Measurements from ENCODE around the gene OR2AG1.

The OR2AG1 gene, protein sequence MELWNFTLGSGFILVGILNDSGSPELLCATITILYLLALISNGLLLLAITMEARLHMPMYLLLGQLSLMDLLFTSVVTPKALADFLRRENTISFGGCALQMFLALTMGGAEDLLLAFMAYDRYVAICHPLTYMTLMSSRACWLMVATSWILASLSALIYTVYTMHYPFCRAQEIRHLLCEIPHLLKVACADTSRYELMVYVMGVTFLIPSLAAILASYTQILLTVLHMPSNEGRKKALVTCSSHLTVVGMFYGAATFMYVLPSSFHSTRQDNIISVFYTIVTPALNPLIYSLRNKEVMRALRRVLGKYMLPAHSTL

DNA sequence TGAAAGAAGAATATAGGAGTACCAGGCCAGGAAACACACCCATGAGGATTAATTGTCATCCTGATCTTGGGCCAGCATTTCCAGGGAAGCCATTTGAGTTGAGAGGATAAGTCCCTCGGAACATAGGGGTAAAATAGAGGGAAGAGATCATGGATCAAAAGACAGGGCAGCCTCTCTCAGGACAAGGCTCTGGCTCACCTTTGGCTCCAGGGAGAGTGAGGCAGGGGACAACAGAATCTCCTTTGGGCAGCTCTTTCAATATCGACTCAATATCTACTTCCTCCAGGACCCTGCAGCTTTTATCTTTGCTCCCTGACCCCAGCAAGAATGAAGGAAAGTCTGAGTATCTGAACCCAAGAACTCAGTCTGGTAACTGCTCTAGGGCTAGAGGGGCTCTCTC lies at the start of gene OR2AG1:
TSS of gene OR2AG1 (plus strand) at position 301 of the 400 bp plus-strand sequence. CDS start 2,018 bp downstream, outside the sequence.
- Mint-ChIP-seq H3K27ac (no peak within 1 kb of the TSS), H3K4me1 (no peaks in the 10 kb centered on the region), H3K4me3 (no peak within 1 kb of the TSS), H3K9me3 (no peaks in the 10 kb centered on the region), H3K27me3 (peaks cover 14% of the 10 kb centered on the region), H3K36me3 (no peaks in the 10 kb centered on the region)
- DNase-seq (ENCODE audit: low spot score in 2 of 2) = no peak
- ATAC-seq (ENCODE audit: low read depth) = no peak

DNA sequence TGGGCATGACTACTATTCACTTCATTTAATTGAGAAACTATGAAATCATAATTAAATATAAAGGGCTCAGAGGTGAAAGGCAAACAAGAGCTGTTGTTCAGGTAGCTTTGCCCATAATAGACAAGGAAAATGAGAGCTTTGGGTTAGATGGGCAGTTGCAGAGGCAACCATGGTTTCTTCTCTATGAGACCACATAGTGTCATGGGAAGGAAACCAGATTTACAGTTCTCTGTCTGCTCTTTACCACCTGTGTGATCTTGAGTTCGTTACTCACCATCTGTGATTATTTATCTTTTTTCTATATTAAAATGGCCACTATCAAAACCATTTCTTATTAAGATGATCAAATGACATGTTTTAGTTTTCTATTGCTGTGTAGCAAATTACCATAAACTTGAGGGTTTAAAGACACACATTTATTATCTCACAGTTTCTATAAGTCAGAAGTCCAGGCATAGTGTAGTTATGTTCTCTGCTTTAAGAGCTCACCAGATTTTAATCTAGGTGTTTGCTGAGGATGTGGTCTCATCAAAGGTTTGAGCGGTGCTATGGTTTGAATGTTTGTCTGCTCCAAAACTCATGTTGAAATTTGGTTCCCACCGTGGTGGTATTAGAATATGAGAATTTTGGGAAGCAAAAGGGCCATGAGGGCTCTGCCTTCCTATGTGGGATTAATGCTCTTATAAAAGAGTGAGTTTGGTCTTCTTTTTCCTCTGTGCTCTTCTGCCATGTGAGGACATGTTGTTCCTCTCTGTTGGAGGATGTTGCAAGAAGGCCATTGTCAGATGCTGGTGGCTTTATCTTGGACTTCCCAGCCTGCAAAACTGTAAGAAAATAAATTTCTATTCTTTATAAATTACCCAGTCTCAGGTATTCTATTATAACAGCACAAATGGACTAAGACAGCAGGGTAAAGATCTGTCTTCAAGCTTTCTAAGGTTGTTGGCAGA lies 49.2 kb upstream of the OR2AG1 start:
- no peaks in the 10 kb centered on the region for H3K27me3 Mint-ChIP-seq
- peaks cover 24% of the 10 kb centered on the region for H3K36me3 Mint-ChIP-seq
- ATAC-seq (ENCODE audit: low read depth) = no peak
- H3K27ac Mint-ChIP-seq = peak overlapping the region; percentile 82
- no peaks in the 10 kb centered on the region for H3K9me3 Mint-ChIP-seq
- H3K4me1 Mint-ChIP-seq = peaks cover 37% of the 10 kb centered on the region
- DNase-seq (ENCODE audit: low spot score in 2 of 2) = no peak
- no peak overlapping the region for H3K4me3 Mint-ChIP-seq

DNA sequence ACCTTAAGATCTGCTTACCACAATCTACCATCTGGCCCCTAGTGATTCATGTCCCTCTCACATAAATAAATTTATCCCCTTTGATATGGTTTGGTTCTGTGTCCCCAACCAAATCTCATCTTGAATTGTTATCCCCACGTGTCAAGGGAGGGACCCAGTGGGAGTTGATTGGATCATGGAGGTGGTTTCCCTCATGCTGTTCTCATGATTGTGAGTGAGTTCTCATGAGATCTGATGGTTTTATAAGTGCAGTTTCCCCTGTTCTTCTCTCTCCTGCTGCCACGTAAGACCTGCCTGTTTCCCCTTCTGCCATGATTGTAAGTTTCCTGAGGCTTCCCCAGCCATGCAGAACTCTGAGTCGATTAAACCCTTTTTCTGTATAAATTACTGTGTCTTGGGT lies 48.2 kb upstream of the OR2AG1 start:
- Mint-ChIP-seq H3K4me3 (no peak overlapping the region), H3K36me3 (peaks cover 24% of the 10 kb centered on the region), H3K27me3 (no peaks in the 10 kb centered on the region), H3K9me3 (no peaks in the 10 kb centered on the region), H3K4me1 (peaks cover 37% of the 10 kb centered on the region), H3K27ac (peak overlapping the region; percentile 82)
- ATAC-seq (ENCODE audit: low read depth) (no peak), DNase-seq (ENCODE audit: low spot score in 2 of 2) (no peak)

DNA sequence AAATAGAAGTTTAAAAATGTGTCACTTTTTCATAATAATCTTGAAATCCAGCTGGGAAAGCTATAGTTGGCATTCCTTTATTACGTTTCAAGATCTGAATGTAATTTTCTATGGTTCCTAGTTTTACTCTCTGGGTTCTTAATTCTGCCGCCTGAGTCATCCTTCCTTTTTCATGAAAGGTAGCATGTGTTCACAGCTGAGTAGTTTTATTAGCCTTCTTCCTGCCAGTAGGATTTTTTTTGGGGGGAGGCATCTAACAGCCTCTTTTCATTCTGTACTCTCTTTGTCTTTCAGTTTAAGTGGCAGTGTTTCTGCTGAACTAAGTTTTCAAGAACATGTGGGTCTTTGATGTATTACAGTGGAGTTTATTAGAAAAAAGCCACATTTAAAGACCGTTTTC lies 47.5 kb upstream of the OR2AG1 start:
- peaks cover 42% of the 10 kb centered on the region for H3K4me1 Mint-ChIP-seq
- H3K27me3 Mint-ChIP-seq = no peaks in the 10 kb centered on the region
- DNase-seq (ENCODE audit: low spot score in 2 of 2) = no peak
- no peaks in the 10 kb centered on the region for H3K9me3 Mint-ChIP-seq
- ATAC-seq (ENCODE audit: low read depth) = peak; percentile 28
- H3K36me3 Mint-ChIP-seq = peaks cover 21% of the 10 kb centered on the region
- peak overlapping the region; percentile 82 for H3K27ac Mint-ChIP-seq
- no peak overlapping the region for H3K4me3 Mint-ChIP-seq

DNA sequence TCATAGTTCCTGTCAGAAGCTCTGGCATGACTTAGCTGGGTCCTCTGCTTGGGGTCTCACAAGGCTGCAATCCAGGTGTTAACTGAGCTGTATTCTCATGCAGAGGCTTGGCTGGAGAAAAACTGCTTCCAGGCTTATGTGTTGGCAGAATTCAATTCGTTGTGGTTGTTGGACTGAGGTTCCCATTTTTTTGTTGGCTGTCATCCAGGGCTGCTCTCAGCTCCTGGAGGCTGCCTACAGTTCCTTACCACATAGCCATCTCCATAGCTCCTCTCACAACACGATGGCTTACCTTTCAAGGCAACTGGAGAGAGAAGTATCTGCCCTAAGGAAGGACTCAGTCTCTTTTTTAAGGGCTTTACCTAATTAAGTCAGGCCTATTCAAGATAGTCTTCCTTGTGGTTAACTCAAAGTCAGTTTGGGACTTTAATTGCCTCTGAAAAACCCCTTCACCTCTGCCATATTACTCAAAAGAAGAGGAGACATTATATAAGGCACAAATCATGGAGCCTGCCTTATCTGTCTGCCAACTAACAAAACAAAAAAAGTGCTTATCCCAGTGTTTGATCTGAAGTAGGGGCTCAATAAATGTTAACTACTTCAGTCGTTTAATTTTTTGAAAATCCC lies 46.2 kb upstream of the OR2AG1 start:
- no peak for ATAC-seq (ENCODE audit: low read depth)
- H3K27ac Mint-ChIP-seq = peak overlapping the region; percentile 82
- no peak for DNase-seq (ENCODE audit: low spot score in 2 of 2)
- peaks cover 45% of the 10 kb centered on the region for H3K4me1 Mint-ChIP-seq
- no peaks in the 10 kb centered on the region for H3K27me3 Mint-ChIP-seq
- no peaks in the 10 kb centered on the region for H3K9me3 Mint-ChIP-seq
- H3K36me3 Mint-ChIP-seq = peaks cover 22% of the 10 kb centered on the region
- no peak overlapping the region for H3K4me3 Mint-ChIP-seq

DNA sequence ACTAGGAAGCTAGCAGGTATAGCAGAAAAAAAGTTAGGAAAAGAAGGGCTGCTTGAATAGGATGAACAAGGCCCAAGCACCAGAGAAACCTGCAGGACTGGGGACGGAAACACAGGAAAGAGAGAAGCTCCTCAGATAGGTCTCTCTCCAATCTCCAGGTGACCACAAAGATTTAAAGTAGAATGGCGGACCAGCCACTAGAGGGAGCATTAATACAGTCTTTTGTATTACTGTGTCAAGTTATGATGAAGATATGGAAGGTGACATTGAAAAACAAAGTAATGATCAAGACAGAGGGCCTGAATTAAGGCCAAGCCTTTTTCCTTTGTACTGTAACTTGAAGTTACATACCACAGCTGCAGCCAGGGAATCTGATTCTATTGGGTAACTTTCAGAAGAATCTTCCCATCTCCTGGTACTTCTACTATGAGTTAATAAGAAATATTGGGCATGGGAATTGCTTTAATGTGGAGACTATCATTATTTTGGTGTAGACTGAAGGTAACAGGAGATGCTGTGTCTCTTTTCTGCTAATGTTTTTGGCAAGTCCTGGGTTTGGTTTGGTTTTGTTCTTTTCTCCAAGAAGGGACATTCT lies 44.9 kb upstream of the OR2AG1 start:
- Mint-ChIP-seq H3K36me3 (peaks cover 18% of the 10 kb centered on the region), H3K27ac (peak overlapping the region; percentile 29), H3K4me1 (peaks cover 58% of the 10 kb centered on the region), H3K9me3 (no peaks in the 10 kb centered on the region), H3K27me3 (no peaks in the 10 kb centered on the region), H3K4me3 (no peak overlapping the region)
- peak; percentile 43 to 67 for DNase-seq (ENCODE audit: low spot score in 2 of 2)
- peak; percentile 93 for ATAC-seq (ENCODE audit: low read depth)

DNA sequence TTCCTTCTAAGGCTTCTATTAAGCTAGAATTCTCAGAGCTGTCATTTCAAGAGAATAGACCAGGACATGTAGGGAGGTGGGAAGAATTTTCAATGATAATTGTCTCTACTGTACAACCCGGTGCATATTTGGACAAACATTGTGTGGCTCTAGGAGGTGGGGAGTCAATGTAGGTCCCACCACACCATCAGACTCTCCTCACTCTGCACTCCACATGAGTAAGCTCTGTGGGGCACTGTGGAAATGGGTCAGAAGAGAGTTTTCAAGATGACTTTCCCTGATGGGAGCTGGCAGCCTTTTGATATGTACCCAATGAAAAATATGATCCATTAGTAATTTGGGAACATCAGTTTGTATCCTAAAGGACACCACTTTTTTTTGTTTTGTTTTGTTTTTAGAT lies 44.2 kb upstream of the OR2AG1 start:
- no peak for DNase-seq (ENCODE audit: low spot score in 2 of 2)
- H3K9me3 Mint-ChIP-seq = no peaks in the 10 kb centered on the region
- H3K4me1 Mint-ChIP-seq = peaks cover 62% of the 10 kb centered on the region
- no peak overlapping the region for H3K4me3 Mint-ChIP-seq
- no peaks in the 10 kb centered on the region for H3K27me3 Mint-ChIP-seq
- ATAC-seq (ENCODE audit: low read depth) = no peak
- H3K36me3 Mint-ChIP-seq = peaks cover 20% of the 10 kb centered on the region
- no peak overlapping the region for H3K27ac Mint-ChIP-seq

DNA sequence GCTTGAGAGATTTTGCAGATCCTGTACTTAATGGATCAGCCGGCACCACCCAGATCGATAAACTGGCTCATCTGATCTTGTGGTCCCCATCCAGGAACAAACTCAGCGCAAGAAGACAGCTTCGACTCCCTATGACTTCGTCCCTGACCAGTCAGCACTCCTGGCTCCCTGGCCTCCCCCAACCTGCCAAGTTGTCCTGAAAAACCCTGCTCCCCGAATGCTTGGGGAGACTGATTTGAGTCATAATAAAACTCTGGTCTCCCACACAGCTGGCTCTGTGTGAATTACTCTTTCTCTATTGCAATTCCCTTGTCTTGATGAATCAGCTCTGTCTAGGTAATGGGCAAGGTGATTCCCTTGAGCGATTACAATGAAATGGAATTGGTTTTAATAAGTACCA lies 40.6 kb upstream of the OR2AG1 start:
- DNase-seq (ENCODE audit: low spot score in 2 of 2) = no peak
- H3K27ac Mint-ChIP-seq = no peak overlapping the region
- H3K9me3 Mint-ChIP-seq = no peaks in the 10 kb centered on the region
- peaks cover 9% of the 10 kb centered on the region for H3K36me3 Mint-ChIP-seq
- no peak for ATAC-seq (ENCODE audit: low read depth)
- no peak overlapping the region for H3K4me3 Mint-ChIP-seq
- H3K4me1 Mint-ChIP-seq = peaks cover 37% of the 10 kb centered on the region
- no peaks in the 10 kb centered on the region for H3K27me3 Mint-ChIP-seq

DNA sequence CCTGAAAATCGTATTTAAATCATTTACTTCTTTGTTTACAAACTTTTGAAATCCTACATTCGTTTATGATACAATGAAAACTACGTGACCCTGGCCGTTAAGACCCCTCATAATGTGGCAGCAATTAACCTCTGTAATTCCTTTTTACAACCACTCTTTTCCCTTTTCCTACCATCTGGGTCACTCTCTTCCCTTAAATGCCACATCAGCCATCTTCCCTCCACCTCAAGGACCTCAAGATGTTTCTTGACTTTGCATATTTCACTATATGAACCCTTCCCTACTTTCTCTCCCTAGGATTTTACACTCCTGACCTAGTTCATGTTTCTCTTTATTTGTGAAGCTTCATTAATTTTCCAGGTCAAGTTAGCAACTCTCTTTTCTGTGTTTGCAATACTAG lies 37.8 kb upstream of the OR2AG1 start:
- ATAC-seq (ENCODE audit: low read depth) (no peak), DNase-seq (ENCODE audit: low spot score in 2 of 2) (no peak)
- Mint-ChIP-seq H3K9me3 (no peaks in the 10 kb centered on the region), H3K27ac (no peak overlapping the region), H3K4me3 (no peak overlapping the region), H3K4me1 (peaks cover 24% of the 10 kb centered on the region), H3K36me3 (peaks cover 8% of the 10 kb centered on the region), H3K27me3 (no peaks in the 10 kb centered on the region)

DNA sequence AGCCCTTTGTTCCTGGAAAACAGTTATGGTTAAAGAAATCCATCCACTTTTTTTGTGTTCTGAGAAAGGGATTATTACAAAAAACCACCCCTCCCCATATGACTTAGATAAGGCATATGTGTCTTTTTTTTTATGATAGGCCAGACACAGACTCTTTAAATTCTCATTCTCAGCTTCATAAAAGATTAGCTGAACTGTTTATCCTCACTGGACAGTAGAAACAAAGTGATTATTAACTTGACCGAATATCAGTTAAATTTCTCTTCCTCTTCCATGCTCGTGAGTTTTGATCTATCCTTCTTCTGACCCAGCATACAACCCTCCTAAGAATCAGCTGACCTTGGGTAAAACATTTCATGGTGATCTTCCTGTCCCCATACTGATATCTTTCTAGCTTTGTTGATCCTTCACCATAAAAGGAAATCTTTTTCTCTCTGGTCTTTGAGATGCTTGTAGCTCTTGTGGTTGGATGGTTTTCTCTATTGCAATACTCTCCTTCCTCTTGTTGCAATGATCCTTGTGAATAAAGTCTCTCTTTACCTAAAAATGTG lies 37.3 kb upstream of the OR2AG1 start:
- no peak overlapping the region for H3K4me3 Mint-ChIP-seq
- DNase-seq (ENCODE audit: low spot score in 2 of 2) = no peak
- no peaks in the 10 kb centered on the region for H3K27me3 Mint-ChIP-seq
- peaks cover 8% of the 10 kb centered on the region for H3K36me3 Mint-ChIP-seq
- H3K27ac Mint-ChIP-seq = no peak overlapping the region
- H3K9me3 Mint-ChIP-seq = no peaks in the 10 kb centered on the region
- peaks cover 24% of the 10 kb centered on the region for H3K4me1 Mint-ChIP-seq
- peak; percentile 23 for ATAC-seq (ENCODE audit: low read depth)

DNA sequence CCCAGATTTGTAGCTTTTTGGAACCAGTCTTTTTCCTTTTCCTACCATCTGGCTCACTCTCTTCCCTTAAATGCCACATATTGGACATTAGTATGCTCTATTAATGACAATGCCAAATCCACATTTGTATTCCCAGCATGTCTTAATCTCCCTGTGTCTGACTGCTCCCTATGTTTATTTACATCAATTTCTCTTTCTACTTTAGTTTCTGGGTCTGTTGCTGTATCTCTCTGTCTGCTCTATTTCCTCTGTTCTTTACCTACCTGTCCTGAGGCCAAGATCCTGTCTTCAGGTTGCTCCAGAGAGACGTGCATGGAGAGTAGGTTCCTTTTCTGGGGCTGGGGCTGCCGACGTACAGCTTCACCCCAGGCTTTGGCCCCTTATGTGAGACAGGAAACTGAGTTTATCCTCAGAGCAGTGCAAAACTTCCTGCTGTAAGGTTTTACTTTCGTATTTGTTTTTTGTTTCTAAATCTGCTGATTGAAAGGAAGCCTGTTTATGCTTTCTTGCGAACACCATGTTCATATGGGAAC lies 36.7 kb upstream of the OR2AG1 start:
- Mint-ChIP-seq H3K9me3 (no peaks in the 10 kb centered on the region), H3K36me3 (peaks cover 5% of the 10 kb centered on the region), H3K4me3 (no peak overlapping the region), H3K27ac (no peak overlapping the region), H3K27me3 (no peaks in the 10 kb centered on the region), H3K4me1 (peaks cover 23% of the 10 kb centered on the region)
- ATAC-seq (ENCODE audit: low read depth) (peak; percentile 80), DNase-seq (ENCODE audit: low spot score in 2 of 2) (peak; percentile 13 to 25)

DNA sequence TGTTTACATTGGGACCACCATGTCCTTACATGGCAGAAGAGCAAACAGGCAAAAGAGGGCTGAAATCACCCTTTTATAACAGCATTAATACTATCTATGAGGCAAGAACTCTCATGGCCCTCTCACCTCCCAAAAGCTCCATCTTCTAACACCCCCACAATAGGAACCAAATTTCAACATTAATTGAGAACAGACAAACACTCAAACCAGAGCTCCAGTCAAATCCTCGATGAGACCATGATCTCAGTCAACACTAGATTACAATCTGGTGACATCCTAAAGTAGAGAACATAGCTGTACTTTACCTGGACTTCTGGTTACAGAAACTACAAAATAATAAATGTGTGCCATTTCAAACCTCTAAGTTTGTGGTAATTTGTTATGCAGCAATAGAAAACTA lies 36.2 kb upstream of the OR2AG1 start:
- H3K36me3 Mint-ChIP-seq = peaks cover 5% of the 10 kb centered on the region
- ATAC-seq (ENCODE audit: low read depth) = peak; percentile 22

DNA sequence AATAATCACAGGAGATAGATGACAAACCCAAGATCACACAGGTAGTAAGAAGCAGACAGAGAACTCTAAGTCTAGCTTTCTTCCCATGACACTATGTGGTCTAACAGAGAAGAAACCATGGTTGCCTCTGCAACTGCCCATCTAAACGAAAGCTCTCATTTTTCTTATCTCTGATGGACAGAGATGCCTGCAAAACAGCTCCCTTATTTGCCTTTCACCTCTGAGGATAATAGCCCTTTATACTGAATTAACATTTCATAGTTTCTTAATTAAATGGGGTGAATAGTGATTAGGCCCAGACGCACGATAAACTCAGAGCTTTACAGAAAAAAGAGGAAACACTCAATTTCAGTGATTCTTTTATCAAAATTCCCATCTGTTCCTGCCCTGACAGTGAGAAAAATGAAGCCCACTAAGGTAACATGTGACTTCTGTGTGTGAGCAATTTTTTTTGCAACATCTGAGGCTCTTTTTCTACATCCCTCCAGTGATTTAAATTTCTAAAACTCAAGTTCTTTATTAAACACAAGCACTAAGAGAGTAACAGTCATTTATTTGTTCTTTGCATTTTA lies 35.6 kb upstream of the OR2AG1 start:
- H3K27me3 Mint-ChIP-seq = no peaks in the 10 kb centered on the region
- H3K9me3 Mint-ChIP-seq = no peaks in the 10 kb centered on the region
- H3K4me3 Mint-ChIP-seq = no peak overlapping the region
- no peak for ATAC-seq (ENCODE audit: low read depth)
- peaks cover 16% of the 10 kb centered on the region for H3K4me1 Mint-ChIP-seq
- no peak for DNase-seq (ENCODE audit: low spot score in 2 of 2)
- H3K27ac Mint-ChIP-seq = no peak overlapping the region
- peaks cover 5% of the 10 kb centered on the region for H3K36me3 Mint-ChIP-seq

More for the DNA sequence above, 36.2 kb upstream of the OR2AG1 start:
- Mint-ChIP-seq H3K27me3 (no peaks in the 10 kb centered on the region), H3K27ac (no peak overlapping the region), H3K4me3 (no peak overlapping the region), H3K4me1 (peaks cover 22% of the 10 kb centered on the region), H3K9me3 (no peaks in the 10 kb centered on the region)
- no peak for DNase-seq (ENCODE audit: low spot score in 2 of 2)
